Activated T-helper 1 cell treated with anti-CD3 and anti-CD28 coated beads, Interleukin-2, amount 50 U/mL, for 16 hours (primary cell): ENCODE measurements around the gene TRRAP.

Experiments used
- DNase-seq, 2 donors: peaks; one replicate each; pipeline ENCODE4 v3.0.0-alpha.2; 2020; ENCODE audit warnings: low read depth in 1 of 2, low spot score in 1 of 2

Gene TRRAP

DNA sequence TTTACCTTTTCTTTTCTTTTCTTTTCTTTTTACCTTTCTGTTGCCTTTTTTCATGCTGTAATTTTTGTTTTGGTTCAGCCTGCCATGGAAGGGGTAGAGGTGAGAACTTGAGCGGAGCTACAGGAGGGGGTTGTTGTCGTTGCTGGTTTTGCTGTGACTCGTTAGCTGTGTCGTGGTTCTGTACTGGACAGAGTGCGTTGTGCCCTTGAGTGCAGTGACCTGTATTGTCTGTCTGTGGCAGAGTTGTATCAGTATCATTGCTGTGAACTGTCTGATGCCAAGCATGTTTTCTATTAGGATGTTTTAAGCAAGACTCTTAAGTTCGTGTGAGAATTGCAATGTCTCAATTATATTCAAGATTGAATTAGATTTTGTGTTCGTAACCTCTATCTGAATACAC is 67.5 kb downstream of the TRRAP start:
- no peak for DNase-seq

DNA sequence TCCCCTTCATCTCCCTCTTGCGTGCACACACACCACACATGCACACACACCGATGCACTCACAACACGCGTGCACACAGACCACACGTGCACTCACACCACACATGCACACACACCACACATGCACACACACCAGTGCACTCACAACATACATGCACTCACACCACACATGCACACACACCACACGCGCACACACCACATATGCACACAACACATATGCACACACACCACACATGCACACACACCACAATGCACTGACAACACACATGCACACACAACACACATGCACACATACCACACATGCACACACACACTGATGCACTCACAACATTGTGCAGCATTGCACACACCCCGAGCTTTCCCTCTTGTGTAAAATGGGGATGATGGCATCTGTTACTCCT is 68.1 kb downstream of the TRRAP start:
- no peak for DNase-seq

DNA sequence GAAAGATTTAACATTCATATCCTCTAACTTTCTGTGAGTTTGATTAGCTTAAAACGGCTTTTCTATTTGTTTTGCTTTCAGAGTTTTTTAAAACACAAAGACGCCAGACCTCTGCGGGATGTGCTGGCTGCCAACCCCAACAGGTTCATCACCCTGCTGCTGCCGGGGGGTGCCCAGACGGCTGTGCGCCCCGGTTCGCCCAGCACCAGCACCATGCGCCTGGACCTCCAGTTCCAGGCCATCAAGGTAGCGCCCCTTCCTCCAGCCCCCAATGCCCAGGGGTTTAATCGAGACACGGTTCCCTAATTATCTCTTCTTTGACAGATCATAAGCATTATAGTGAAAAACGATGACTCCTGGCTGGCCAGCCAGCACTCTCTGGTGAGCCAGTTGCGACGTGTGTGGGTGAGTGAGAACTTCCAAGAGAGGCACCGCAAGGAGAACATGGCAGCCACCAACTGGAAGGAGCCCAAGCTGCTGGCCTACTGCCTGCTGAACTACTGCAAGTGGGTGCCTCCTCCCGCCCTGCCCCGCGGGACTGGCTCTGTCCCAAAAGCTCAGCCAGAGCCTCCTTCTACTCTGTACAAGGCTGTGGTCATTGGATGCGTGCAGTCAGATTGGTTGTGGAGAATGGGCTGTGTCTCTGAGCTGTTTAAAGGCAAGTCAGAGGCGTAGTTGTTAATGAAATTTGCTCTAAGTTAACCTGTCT is 71.2 kb downstream of the TRRAP start:
- no peak for DNase-seq

DNA sequence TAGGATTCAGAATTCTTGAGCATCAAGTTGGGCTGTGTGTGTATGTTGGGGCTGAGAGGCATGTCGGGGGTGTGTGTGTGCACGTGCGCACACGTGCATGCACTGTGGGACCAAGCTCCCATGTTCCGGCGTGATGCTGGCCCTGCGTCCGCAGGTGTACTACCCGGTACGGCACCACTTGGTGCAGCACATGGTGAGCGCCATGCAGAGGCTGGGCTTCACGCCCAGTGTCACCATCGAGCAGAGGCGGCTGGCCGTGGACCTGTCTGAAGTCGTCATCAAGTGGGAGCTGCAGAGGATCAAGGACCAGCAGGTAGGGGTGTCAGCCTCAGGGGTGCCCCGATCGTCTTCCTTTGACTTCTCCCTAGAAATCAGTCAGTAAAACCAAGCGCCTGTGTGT is 77.7 kb downstream of the TRRAP start:
- DNase-seq = no peak

- DNase-seq = no peak
Measured at GRCh38 chr7:98956469-98956868, 78.1 kb downstream of the TRRAP start.

DNA sequence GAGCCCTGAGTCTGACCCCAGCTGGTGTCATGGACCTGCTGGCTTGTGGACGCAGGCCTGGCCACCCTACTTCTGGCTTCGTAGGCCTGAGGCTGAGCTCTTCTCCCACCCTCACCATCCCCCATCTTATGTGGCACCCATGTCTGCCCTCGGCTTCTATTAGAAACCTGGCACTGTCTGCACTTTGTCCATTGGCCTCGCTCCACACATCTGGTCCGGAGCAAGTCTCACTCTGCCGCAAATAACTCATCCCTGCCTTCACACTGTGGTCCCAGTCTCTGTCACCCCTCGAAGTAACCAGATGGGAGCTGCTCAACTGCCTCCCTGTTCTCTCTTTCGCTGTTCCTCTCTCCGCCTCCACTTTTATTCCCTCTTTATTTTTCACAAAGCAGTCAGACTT is 78.6 kb downstream of the TRRAP start:
- no peak for DNase-seq

DNA sequence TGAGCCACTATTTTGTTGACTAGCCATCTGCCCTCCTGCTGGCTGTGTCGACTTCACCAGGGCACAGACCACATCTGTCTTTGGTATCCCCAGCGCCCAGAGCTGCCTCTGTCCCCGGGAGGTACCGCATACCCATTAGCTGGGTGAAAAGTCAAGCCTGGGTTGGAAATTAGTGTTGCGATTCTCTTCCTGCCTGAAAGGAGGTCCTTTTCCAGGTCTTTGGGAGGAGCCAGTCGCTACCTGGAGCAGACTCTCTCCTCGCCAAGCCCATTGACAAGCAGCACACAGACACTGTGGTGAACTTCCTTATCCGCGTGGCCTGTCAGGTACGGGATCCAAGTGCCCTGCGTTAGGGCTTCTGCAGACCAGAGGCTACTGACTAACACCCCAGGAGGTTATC is 79.4 kb downstream of the TRRAP start:
- DNase-seq = no peak

DNA sequence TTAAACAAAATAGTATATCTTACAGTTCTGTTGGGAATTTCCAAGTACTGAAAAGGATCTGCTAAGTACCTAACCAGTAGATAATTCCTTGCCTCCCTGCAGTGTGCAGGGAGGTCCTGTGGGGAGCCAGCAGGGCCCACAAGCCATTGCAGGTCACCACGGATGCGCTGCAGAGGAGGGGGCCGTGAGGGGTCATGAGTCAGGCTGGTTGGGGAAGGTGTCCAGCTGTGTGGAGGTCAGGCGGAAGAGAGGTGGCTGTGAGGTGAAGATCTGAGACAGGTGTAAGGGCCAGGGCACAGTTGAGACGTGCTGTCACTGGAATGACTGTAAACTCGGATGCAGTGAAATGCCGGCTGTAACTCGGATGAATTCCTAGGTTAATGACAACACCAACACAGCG is 80.6 kb downstream of the TRRAP start:
- DNase-seq = no peak

DNA sequence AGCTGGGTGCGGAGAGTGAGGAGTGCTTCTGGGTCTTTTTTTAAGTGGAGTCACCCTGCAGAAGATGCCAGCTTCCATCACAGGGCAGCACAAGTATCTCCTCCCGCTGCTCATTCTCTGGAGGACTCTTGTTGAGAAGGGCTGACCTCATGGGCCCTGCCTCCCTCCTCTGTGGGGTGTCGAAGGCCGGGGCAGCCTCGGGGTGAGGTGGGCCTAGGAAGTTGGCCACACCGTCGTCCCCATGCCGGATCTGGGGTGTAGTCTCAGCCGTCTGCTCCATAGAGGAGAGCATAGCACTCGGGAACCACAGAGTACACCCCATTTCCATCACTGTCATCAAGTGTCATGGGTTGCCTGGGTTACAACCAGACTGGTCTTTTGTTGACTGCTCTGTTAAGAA is 85.0 kb downstream of the TRRAP start:
- no peak for DNase-seq

GRCh38 chr7:98964596-98964995 is 86.3 kb downstream of the TRRAP start:
- no peak for DNase-seq

- no peak for DNase-seq
Measured at GRCh38 chr7:98968621-98969020, 90.3 kb downstream of the TRRAP start.

DNA sequence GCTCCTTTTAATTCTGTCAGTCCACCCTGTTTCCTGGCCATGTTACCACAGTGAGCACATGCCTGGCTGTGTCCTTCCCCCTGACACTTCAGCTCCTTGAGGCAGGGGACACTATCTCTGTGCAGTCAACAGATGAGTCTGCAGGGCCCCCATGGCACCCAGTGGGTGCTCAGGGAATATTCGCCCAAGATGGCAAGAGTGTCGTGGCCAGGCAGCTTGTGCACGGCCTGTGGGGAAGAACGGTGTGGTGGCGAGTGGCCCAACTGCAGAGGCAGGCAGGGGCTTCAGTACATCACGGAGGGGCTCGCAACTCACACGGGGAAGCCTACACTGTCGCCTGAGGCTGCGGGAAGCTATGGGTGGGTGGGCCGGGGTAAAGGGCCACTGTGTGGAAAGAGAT is 91.1 kb downstream of the TRRAP start:
- no peak for DNase-seq

DNA sequence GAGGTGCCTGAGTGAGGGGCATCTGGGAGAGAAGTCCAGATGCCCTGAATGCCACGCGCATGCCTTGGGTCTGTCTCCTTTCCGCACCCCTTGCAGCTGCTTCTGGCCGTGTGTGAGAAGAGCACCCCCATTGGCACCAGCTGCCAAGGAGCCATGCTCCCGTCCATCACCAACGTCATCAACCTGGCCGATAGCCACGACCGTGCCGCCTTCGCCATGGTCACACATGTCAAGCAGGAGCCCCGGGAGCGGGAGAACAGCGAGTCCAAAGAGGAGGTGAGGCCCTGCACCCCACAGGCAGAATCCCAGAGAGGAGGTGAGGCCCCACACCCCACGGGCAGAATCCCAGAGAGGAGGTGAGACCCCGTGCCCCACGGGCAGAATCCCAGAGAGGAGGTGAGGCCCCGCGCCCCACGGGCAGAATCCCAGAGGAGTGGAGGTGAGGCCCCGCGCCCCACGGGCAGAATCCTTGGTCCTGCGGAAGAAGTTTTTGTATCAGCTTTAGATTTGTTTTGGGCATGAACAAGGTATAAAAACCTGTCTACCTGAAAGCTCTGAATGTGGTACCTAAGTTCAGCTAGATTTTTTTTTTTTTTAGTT is 91.8 kb downstream of the TRRAP start:
- no peak for DNase-seq

DNA sequence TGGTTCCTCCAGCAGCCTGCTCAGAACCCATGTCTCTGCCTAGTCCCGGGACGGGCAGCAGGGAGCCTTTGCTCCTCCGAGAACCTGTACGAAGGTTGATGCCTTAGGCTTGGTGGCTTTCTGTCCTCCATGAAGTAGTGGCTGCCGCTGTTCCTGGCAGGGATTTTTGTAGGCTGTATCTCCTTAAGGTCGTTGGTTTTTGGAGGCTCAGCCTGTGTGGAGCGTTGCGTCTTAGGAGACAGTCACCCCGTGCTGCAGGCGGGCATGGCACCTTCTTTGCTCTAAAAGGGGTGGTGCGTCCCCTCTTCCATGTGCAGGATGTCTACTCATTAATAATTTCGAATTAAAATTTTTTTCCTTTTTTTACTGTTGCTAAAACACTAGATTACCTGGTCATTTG is 92.5 kb downstream of the TRRAP start:
- DNase-seq = no peak

GRCh38 chr7:98974205-98974604 is 95.9 kb downstream of the TRRAP start:
- no peak for DNase-seq

GRCh38 chr7:98974906-98975816 is 96.8 kb downstream of the TRRAP start:
- no peak for DNase-seq

DNA sequence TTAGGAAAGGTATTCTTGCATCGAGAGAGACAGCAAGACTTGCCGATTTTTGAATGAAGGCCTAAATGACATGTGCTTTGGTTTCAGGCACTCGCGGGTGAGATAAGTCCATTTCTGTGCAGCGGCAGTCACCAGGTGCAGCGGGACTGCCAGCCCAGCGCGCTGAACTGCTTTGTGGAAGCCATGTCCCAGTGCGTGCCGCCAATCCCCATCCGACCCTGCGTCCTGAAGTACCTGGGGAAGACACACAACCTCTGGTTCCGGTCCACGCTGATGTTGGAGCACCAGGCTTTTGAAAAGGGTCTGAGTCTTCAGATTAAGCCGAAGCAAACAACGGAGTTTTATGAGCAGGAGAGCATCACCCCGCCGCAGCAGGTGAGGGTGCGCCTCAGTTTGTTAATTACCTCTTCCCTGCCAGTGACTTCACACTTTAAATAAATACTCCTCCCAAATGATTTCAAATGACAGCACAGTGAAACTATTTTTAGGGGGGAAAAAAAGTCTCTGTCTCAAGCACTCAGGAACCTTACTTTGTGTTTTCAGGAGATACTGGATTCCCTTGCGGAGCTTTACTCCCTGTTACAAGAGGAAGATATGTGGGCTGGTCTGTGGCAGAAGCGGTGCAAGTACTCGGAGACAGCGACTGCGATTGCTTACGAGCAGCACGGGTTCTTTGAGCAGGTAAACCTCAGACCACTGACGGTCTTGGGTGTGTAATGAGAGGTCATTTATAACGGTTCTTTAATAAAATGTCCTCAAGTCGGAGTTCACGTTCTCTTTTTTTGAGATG is 98.3 kb downstream of the TRRAP start:
- no peak for DNase-seq

DNA sequence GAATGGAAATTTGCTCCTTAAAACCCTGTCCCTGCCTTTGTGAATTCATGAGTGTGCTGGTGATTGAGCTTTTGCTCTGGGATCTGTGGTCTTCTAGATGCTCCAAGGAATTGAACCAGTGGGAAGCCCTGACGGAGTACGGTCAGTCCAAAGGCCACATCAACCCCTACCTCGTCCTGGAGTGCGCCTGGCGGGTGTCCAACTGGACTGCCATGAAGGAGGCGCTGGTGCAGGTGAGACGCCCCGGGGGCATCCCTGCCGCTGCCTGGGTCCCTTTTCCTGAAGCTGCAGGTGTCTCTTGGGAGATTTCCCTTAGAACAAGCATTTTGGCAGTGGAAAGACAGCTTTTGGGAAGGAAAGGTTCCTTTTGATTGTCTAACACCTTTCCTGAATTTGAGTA is 100.3 kb downstream of the TRRAP start:
- DNase-seq = no peak

GRCh38 chr7:98981701-98982100 is 103.4 kb downstream of the TRRAP start:
- DNase-seq = no peak

GRCh38 chr7:98982686-98983085 is 104.4 kb downstream of the TRRAP start:
- no peak for DNase-seq

DNA sequence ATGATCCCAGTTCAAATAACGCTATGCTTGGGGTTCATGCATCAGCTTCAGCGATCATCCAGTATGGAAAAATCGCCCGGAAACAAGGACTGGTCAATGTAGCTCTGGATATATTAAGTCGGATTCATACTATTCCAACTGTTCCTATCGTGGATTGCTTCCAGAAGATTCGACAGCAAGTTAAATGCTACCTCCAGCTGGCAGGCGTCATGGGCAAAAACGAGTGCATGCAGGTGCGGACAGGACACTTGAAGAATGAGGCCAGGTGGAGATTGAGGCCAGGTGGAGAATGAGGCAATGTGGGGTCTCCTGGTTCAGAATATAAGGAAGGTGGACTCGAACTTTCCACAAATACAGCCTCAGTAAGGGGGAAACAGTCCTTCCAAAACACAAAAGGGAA is 105.8 kb downstream of the TRRAP start:
- no peak for DNase-seq
